ENCODE data around the gene MORN1.
A peak's percentile ranks its signal among the peaks of the same experiment; 100 is the strongest.

MORN1 gene

DNA sequence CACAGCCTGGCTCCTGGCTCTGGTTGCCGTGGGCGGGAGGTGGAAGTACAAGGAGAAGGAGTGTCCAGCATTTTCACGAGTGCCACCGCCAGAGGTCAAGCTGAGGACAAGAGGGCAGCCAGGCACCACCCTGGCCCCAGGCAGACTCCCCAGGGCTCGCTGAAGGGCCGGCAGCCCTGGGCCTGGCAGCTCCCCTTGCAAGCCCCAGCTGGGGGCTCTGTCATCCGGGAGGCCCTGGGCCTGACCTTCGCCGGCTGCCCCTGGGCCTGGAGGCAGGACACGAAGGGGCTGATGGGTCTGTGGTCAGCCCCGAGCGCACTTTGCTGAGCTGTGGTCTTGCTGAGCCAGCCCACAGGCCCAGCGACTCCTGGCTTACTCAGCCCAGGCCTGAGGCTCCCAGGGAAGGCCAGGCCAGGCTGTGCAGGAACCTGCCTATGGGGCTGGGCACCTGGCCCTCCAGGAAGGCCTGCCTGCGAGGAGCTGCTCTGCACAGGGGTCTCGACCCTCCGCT, 74.8 kb downstream of the MORN1 start:
- TF ChIP-seq, protein P1, sequence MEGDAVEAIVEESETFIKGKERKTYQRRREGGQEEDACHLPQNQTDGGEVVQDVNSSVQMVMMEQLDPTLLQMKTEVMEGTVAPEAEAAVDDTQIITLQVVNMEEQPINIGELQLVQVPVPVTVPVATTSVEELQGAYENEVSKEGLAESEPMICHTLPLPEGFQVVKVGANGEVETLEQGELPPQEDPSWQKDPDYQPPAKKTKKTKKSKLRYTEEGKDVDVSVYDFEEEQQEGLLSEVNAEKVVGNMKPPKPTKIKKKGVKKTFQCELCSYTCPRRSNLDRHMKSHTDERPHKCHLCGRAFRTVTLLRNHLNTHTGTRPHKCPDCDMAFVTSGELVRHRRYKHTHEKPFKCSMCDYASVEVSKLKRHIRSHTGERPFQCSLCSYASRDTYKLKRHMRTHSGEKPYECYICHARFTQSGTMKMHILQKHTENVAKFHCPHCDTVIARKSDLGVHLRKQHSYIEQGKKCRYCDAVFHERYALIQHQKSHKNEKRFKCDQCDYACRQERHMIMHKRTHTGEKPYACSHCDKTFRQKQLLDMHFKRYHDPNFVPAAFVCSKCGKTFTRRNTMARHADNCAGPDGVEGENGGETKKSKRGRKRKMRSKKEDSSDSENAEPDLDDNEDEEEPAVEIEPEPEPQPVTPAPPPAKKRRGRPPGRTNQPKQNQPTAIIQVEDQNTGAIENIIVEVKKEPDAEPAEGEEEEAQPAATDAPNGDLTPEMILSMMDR (conservative IDR thresholded peaks at IDR 0.05; ENCODE audit: low read depth, low read length), result no peak

DNA sequence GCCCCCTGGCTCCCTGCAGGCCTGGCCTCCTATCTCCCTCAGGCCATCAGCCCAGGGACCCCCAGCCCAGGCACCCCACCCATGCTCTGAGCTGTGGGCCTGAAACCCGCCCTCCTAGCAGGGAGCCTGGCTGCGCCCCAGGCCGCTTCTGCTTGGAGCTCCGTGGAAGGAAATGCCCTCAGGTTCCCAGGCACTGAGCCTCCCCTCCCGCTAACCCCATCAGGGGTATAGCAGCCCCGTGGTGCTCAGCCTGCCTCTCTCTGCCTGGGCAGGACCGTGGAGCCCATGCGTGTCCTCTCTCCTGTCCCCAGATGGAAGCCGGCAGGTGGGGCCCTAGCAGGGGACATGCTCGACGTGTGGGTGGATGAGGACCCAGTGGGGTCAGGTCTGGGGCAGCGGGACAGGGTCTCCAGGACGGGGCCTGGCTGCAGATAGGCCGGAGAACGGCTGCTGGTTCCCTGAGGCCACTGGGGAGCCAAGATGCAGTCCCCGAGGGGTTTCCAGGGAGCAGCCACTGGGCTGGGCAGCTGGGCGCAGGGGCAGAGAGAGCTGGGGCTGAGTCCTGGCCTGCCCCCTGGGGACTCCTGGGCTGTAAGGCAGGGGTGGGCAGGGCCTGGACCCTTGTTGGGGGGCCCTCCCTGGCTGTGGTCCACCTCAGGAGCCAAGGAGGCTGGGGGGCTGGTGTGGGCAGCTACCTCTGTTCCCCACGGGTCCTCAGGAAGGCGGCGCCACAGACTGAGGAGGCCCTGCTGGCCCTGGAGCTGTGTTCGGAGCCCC, 75.5 kb downstream of the MORN1 start:
- TF ChIP-seq, protein P1 (conservative IDR thresholded peaks at IDR 0.05; ENCODE audit: low read depth, low read length), result peak; percentile 16
- DNase-seq (ENCODE audit: low read depth), result no peak
- no peak overlapping the region for H3K4me3 ChIP-seq (ENCODE audit: low read length)

More for the DNA sequence above, 74.8 kb downstream of the MORN1 start:
- H3K4me3 ChIP-seq (ENCODE audit: low read length), result no peak overlapping the region
- no peak for DNase-seq (ENCODE audit: low read depth)

DNA sequence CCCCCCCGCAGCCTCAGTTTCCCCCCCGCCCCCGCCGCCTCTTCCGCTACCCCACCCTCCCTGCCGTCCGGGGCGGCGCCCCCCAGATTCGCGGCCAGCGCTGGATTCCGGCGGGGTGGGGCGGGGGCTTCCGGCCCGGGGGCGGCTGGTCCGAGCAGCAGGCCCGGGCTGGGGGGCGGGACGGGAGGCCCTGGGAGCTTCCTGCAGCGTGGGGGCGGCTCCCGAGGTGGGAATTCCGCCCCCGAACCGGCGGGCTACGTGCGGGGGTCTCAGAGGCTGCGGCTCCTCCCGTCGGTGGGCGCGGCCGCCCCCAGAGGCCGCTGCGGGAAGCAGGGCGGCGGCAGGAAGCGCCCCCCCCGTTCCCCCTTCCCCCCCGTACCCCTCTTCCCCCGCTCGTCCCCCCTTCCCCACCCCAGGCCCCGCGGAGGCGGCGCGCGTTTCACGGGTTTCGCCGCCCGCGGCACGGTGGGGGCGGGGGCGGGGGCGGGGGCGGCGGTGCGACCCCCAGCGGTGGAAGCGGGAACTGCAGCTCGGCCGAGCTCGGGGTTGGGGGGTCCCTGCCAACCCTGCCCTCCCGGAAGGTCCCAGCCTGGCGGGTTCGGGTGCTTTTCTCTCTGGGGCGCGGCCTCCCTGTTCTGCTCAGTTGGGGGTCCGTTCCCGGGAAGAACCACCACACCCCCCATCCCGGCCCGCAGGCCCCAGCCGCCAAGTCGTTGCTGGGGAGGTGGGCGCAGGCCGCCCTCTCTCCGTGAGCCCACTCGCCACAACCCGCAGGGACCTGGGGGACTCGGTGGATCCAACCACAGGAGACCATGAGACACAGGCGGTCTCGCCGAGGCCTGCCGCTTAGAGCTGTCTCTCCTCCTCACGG, 76.3 kb downstream of the MORN1 start:
- TF ChIP-seq, protein P1 (conservative IDR thresholded peaks at IDR 0.05; ENCODE audit: low read depth, low read length), result peak; percentile 61
- DNase-seq (ENCODE audit: low read depth), result no peak
- H3K4me3 ChIP-seq (ENCODE audit: low read length), result peak overlapping the region; percentile 23

DNA sequence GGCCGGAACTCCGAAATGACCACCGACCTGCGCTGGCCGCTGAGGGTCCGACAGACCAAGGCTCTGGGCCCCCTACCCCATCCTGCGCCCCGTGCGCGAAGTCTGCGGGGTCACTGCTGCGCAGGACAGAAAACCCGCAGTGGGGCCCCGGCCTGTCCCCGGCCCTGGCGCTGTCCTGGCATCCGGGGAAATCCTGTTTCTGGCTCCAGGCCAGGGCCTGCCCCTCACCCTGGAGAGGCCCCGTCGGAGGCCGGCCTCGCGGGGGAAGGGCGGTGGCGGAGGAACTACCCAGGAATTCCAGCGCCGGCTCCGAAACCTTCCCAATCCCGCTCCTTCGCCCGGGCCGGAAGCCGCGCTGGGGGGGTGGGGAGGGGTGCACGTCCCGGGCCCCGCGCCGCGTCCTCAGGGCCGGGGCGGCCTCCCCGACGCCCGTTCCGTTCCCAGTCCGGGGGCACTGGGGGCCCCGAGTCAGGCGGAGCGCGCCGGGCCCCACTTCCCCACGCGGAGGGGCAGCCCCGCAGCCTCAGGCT, 77.0 kb downstream of the MORN1 start:
- H3K4me3 ChIP-seq (ENCODE audit: low read length), result peak overlapping the region; percentile 17
- DNase-seq (ENCODE audit: low read depth), result no peak
- TF ChIP-seq, protein P1 (conservative IDR thresholded peaks at IDR 0.05; ENCODE audit: low read depth, low read length), result no peak

DNA sequence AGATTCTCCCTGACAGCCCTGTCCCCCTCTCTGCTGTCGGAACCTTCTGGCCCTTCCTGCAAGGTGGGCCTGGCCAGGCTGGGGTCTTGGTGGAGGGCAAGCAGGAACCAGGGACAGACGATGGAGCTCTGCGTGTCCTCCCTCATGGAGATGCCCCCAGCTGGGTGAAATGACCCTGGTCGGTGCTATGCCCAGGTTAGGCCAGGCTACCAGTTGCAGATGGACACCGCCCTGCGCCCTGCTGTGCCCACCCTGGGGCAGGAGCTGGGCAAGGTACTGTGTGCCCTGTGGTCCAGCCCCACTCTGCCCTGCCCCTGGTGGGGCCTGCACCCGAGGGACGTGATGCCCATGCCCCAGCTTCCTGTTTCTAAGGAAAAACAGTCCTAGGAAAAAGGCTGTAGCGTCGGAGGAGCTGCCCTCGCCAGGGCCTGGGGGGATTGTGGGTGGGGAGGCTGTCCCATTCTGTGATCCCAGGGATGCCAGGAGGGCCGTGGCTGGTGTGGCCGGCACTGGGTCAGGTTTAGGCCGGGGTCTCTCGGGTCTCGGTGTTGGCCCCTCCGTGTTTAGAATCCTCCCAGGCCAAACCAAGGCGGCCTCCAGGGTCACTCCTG, 77.6 kb downstream of the MORN1 start:
- no peak for DNase-seq (ENCODE audit: low read depth)
- H3K4me3 ChIP-seq (ENCODE audit: low read length), result no peak overlapping the region
- TF ChIP-seq, protein P1 (conservative IDR thresholded peaks at IDR 0.05; ENCODE audit: low read depth, low read length), result no peak

DNA sequence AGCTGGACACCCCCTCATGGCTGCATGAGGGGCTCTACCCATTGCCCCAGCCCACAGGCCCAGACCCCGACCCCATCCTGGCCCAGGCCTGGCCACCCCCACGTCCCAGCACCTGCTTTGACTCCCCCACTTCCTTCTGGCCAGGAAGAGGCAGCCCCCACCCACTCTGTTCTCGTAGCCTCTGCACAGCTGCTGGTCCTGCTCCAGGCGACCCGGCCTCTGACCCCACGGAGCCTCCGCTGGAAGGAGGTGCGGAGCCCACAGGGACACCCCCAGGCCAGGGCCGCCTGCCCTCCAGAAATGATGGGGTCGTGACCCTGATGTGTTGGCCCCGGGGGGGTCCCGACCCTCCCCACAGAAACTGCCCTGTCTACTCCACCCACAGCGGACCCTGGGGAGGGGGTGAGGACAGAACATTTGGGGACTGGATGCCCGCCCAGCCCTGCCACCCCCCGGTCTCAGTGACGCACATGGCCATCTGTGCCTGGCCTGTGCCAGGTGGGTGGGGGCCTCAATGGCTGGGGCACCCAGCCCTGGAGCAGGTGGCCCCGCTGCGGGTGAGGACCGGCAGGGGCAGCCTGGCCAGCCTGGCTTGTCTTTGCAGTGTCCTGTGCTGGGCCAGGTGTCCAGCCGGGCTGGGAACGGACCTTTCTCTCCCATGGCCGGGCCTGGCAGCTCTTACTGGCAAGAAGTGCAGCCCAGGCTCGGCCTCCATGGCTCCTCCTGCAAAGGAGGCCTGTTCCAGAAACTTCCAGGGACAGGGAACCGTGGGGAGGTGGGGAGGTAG, 78.6 kb downstream of the MORN1 start:
- TF ChIP-seq, protein P1 (conservative IDR thresholded peaks at IDR 0.05; ENCODE audit: low read depth, low read length), result no peak
- DNase-seq (ENCODE audit: low read depth), result no peak
- no peak overlapping the region for H3K4me3 ChIP-seq (ENCODE audit: low read length)
